Measurements from ENCODE around the gene KIAA1755. TPM values are rescaled to one million over a fixed set of nuclear protein-coding genes. Genes with fewer than 3 reads are reported as not detected.

Gene KIAA1755
- total RNA-seq, 1 donor from 2014 or later = 1.6 TPM

GRCh38 chr20:38167851-38168760 is 92.4 kb downstream of the KIAA1755 start:
- TF ChIP-seq, protein P1, sequence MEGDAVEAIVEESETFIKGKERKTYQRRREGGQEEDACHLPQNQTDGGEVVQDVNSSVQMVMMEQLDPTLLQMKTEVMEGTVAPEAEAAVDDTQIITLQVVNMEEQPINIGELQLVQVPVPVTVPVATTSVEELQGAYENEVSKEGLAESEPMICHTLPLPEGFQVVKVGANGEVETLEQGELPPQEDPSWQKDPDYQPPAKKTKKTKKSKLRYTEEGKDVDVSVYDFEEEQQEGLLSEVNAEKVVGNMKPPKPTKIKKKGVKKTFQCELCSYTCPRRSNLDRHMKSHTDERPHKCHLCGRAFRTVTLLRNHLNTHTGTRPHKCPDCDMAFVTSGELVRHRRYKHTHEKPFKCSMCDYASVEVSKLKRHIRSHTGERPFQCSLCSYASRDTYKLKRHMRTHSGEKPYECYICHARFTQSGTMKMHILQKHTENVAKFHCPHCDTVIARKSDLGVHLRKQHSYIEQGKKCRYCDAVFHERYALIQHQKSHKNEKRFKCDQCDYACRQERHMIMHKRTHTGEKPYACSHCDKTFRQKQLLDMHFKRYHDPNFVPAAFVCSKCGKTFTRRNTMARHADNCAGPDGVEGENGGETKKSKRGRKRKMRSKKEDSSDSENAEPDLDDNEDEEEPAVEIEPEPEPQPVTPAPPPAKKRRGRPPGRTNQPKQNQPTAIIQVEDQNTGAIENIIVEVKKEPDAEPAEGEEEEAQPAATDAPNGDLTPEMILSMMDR (IDR thresholded peaks at IDR 0.05; ENCODE audit: partially characterized antibody, unreplicated experiment) = no peak
- Mint-ChIP-seq H3K4me3 (ENCODE audit: unreplicated experiment) (no peak overlapping the region), H3K27me3 (ENCODE audit: unreplicated experiment) (peaks cover 3% of the 10 kb centered on the region), H3K27ac (ENCODE audit: unreplicated experiment) (no peak overlapping the region), H3K36me3 (ENCODE audit: unreplicated experiment) (no peaks in the 10 kb centered on the region), H3K4me1 (ENCODE audit: low read depth, unreplicated experiment) (peaks cover 11% of the 10 kb centered on the region), H3K9me3 (ENCODE audit: unreplicated experiment) (no peaks in the 10 kb centered on the region)
- no peak for DNase-seq

DNA sequence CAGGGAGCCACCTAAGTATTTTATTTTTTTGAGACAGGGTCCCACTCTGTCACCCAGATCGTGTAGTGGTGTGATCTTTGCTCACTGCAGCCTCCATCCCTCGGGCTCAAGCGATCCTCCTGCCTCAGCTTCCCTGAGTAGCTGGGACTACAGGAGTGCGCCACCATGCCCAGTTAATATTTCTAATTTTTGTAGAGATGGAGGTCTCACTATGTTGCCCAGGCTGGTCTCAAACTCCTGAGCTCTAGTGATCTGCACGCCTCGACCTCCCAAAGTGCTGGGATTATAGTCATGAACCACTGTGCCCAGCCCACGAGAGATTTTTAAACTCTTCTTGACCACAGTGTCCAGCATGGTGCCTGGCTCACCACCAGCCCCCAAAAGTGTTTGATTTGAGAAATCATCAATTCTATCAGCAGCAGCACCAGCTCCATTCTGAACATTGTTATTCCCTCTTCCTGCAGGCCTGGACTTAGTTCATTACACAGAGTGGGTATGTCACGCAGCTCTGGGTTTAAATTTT is 93.1 kb downstream of the KIAA1755 start:
- Mint-ChIP-seq H3K27me3 (ENCODE audit: unreplicated experiment) (peaks cover 7% of the 10 kb centered on the region), H3K27ac (ENCODE audit: unreplicated experiment) (no peak overlapping the region), H3K4me3 (ENCODE audit: unreplicated experiment) (no peak overlapping the region), H3K4me1 (ENCODE audit: low read depth, unreplicated experiment) (peaks cover 11% of the 10 kb centered on the region), H3K9me3 (ENCODE audit: unreplicated experiment) (no peaks in the 10 kb centered on the region), H3K36me3 (ENCODE audit: unreplicated experiment) (no peaks in the 10 kb centered on the region)
- DNase-seq = no peak
- TF ChIP-seq, protein P1 (IDR thresholded peaks at IDR 0.05; ENCODE audit: partially characterized antibody, unreplicated experiment) = no peak

DNA sequence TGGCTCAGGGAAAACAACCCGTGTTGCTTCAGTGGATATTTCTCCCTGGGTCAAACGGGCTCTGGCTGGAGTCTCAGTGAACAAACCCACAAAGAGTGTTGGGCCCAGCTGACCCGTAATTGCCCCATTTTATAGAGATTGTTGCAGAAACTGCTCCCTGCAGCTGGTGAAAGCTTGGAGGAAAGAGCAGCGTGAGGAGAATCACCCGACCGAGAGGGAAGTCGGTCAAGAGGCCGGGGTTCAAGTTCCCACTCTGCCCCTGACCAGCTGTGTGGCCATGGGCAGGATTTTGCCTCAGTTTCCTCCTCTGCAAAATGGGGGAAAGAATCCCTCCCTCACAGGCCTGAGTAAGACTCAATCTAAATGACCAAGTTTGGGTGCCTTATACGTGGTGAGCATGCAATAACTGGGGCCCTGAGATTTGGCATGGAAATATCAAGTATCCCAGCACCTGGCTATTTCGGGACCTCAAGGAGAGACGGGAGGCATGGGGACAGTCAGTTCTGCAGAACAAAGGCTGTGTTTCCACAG is 93.8 kb downstream of the KIAA1755 start:
- Mint-ChIP-seq H3K9me3 (ENCODE audit: unreplicated experiment) (peaks cover 2% of the 10 kb centered on the region), H3K4me3 (ENCODE audit: unreplicated experiment) (no peak overlapping the region), H3K36me3 (ENCODE audit: unreplicated experiment) (no peaks in the 10 kb centered on the region), H3K4me1 (ENCODE audit: low read depth, unreplicated experiment) (peaks cover 10% of the 10 kb centered on the region), H3K27ac (ENCODE audit: unreplicated experiment) (no peak overlapping the region), H3K27me3 (ENCODE audit: unreplicated experiment) (peaks cover 7% of the 10 kb centered on the region)
- TF ChIP-seq, protein P1 (IDR thresholded peaks at IDR 0.05; ENCODE audit: partially characterized antibody, unreplicated experiment) = no peak
- DNase-seq = no peak

GRCh38 chr20:38165966-38166702 is 94.4 kb downstream of the KIAA1755 start:
- Mint-ChIP-seq H3K4me3 (ENCODE audit: unreplicated experiment) (no peak overlapping the region), H3K27ac (ENCODE audit: unreplicated experiment) (peak overlapping the region; percentile 2), H3K9me3 (ENCODE audit: unreplicated experiment) (peaks cover 2% of the 10 kb centered on the region), H3K36me3 (ENCODE audit: unreplicated experiment) (no peaks in the 10 kb centered on the region), H3K27me3 (ENCODE audit: unreplicated experiment) (peaks cover 7% of the 10 kb centered on the region), H3K4me1 (ENCODE audit: low read depth, unreplicated experiment) (peaks cover 5% of the 10 kb centered on the region)
- TF ChIP-seq, protein P1 (IDR thresholded peaks at IDR 0.05; ENCODE audit: partially characterized antibody, unreplicated experiment) = no peak
- DNase-seq = no peak
